Prostate gland (tissue), 2 donors: ENCODE results near the gene LFNG.

Experiments
- CTCF ChIP-seq, 4 experiments: fragments of 200-600 bp in 2 of 4; fragments of 450-650 bp in 2 of 4; sonication (generic) in 2 of 4; IDR thresholded peaks; 1 replicate in 3 of 4; 2 replicates in 1 of 4; pipeline ENCODE4 v1.5.1; 2016 to 2019; ENCODE audit warnings: antibody characterized with exemption in 4 of 4, mild to moderate bottlenecking in 2 of 4, moderate library complexity in 2 of 4
- POLR2A ChIP-seq: fragments of 450-650 bp; IDR thresholded peaks from one replicate; pipeline ENCODE4 v1.6.1; 2016; ENCODE audit warnings: antibody characterized with exemption, mild to moderate bottlenecking

- TF ChIP-seq CTCF (IDR thresholded peaks at IDR 0.05) (no peak), POLR2A (no peak)
Observed at GRCh38 chr7:2568521-2569223, 49.1 kb downstream of the LFNG start.
